Measurements from ENCODE around the gene DHX36. TPM values are rescaled to one million over a fixed set of nuclear protein-coding genes. Genes with fewer than 3 reads are reported as not detected.
A peak's percentile ranks its signal among the peaks of the same experiment; 100 is the strongest.

DHX36 gene
- total and polyA plus RNA-seq, 2 experiments from 2014 or later, result 24.8 to 38.2 TPM

DNA sequence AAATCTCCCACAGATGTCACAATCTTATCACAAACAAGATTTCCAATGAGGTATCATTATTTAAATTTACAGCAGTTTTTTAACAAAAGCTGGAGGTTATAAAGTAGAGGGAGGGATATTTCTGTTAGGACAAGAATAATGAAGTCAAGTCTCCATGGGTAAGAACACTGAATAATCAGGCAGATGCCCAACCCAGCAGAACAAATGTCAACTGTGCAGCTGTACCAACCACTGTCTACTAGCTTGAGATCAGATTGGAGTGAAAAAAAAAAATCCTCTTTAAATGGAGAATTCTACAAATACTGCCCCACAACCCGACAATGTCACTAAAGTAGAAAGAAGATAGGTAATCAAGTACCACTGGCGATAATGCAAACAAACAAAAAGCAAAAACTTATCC lies 30.3 kb downstream of the DHX36 start:
- no peak overlapping the region for H3K27ac ChIP-seq
- no peaks in the 10 kb centered on the region for H3K4me1 ChIP-seq (ENCODE audit: low read depth)
- no peaks in the 10 kb centered on the region for H3K27me3 ChIP-seq
- H3K4me3 ChIP-seq, result no peak overlapping the region
- DNase-seq (ENCODE audit: low read depth in 1 of 2, low spot score in 1 of 2), result no peak
- peaks cover 59% of the 10 kb centered on the region for H3K36me3 ChIP-seq
- H3K9me3 ChIP-seq (ENCODE audit: low read depth), result no peaks in the 10 kb centered on the region
- TF ChIP-seq CTCF (IDR thresholded peaks at IDR 0.05; ENCODE audit: low read depth, low read length), result no peak

DNA sequence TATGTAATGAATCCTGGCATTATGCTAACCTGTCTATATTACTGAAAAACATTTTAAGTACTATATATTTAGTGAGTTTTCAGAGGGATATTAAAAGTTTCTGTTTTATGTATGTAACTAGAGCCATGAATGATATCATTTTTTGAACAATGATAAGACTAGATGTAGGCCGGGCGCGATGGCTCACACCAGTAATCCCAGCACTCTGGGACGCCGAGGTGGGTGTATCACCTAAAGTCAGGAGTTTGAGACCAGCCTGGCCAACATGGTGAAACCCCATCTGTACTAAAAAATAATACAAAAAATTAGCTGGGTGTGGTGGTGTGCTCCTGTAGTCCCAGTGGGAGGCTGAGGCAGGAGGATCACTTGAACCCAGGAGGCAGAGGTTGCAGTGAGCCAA lies 34.1 kb downstream of the DHX36 start:
- no peak overlapping the region for H3K4me3 ChIP-seq
- H3K9me3 ChIP-seq (ENCODE audit: low read depth), result no peaks in the 10 kb centered on the region
- no peaks in the 10 kb centered on the region for H3K27me3 ChIP-seq
- H3K4me1 ChIP-seq (ENCODE audit: low read depth), result no peaks in the 10 kb centered on the region
- H3K36me3 ChIP-seq, result peaks cover 51% of the 10 kb centered on the region
- DNase-seq (ENCODE audit: low read depth in 1 of 2, low spot score in 1 of 2), result no peak
- no peak for TF ChIP-seq CTCF (IDR thresholded peaks at IDR 0.05; ENCODE audit: low read depth, low read length)
- H3K27ac ChIP-seq, result no peak overlapping the region

DNA sequence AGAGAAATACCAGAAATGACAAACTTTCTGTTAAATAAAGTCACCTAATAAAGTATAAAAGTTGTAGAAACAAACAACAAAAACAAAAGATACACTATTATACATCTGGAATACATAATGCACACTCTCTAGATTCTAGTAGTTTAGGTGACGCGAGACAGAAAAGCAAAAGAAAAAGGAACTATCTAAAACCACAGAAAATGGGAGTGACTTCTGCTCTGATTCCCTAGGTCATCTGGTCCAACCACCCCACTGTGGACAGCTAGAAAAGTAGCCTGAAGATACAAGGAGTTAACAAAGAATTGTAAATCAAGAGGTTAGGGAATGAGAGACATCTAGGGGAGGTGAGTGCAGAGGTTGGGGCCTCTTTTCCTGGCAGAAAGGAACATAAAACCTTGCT lies 39.1 kb downstream of the DHX36 start:
- Histone ChIP-seq H3K36me3 (peaks cover 67% of the 10 kb centered on the region), H3K4me3 (no peak overlapping the region)

GRCh38 chr3:154280161-154280560 lies 44.1 kb downstream of the DHX36 start:
- no peaks in the 10 kb centered on the region for H3K9me3 ChIP-seq (ENCODE audit: low read depth)
- no peak overlapping the region for H3K27ac ChIP-seq
- H3K4me3 ChIP-seq, result no peak overlapping the region
- H3K36me3 ChIP-seq, result peaks cover 71% of the 10 kb centered on the region
- H3K27me3 ChIP-seq, result no peaks in the 10 kb centered on the region
- peaks cover 3% of the 10 kb centered on the region for H3K4me1 ChIP-seq (ENCODE audit: low read depth)
- DNase-seq (ENCODE audit: low read depth in 1 of 2, low spot score in 1 of 2), result no peak
- no peak for TF ChIP-seq CTCF (IDR thresholded peaks at IDR 0.05; ENCODE audit: low read depth, low read length)

More for the DNA sequence above, 39.1 kb downstream of the DHX36 start:
- H3K9me3 ChIP-seq (ENCODE audit: low read depth), result no peaks in the 10 kb centered on the region
- no peak for TF ChIP-seq CTCF (IDR thresholded peaks at IDR 0.05; ENCODE audit: low read depth, low read length)
- no peak for DNase-seq (ENCODE audit: low read depth in 1 of 2, low spot score in 1 of 2)
- no peaks in the 10 kb centered on the region for H3K4me1 ChIP-seq (ENCODE audit: low read depth)
- H3K27ac ChIP-seq, result no peak overlapping the region
- H3K27me3 ChIP-seq, result no peaks in the 10 kb centered on the region

DNA sequence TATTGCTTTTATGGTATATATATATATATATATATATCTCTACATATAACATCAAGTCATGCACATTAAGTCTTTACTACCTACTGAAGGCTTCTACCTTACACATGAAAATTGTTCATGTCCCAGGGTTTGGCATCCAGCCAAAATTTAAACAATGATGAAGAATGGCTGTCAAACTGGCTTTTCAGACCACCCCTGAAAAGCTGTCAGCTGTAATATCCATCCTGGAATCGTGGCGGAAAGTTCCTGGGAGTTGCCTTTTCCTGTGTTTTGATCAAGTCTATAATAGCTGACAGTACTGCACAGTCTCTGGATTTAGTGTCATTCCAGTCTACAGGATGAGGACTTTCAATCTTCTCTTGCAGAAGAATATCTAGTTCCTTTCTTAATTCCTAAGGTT lies 48.3 kb downstream of the DHX36 start:
- Histone ChIP-seq H3K27ac (no peak overlapping the region), H3K27me3 (no peaks in the 10 kb centered on the region), H3K36me3 (peaks cover 38% of the 10 kb centered on the region), H3K4me1 (ENCODE audit: low read depth) (peaks cover 9% of the 10 kb centered on the region), H3K9me3 (ENCODE audit: low read depth) (no peaks in the 10 kb centered on the region), H3K4me3 (no peak overlapping the region)
- no peak for TF ChIP-seq CTCF (IDR thresholded peaks at IDR 0.05; ENCODE audit: low read depth, low read length)
- DNase-seq (ENCODE audit: low read depth in 1 of 2, low spot score in 1 of 2), result no peak

GRCh38 chr3:154275292-154275691 lies 49.0 kb downstream of the DHX36 start:
- Histone ChIP-seq H3K27ac (peak overlapping the region; percentile 72), H3K4me1 (ENCODE audit: low read depth) (peaks cover 9% of the 10 kb centered on the region), H3K27me3 (no peaks in the 10 kb centered on the region), H3K4me3 (no peak overlapping the region), H3K36me3 (peaks cover 31% of the 10 kb centered on the region), H3K9me3 (ENCODE audit: low read depth) (no peaks in the 10 kb centered on the region)
- DNase-seq (ENCODE audit: low read depth in 1 of 2, low spot score in 1 of 2), result peak in 1 of 2 donors; percentile 43
- TF ChIP-seq CTCF (IDR thresholded peaks at IDR 0.05; ENCODE audit: low read depth, low read length), result no peak

All from cardiac muscle cell (in vitro differentiated cells and primary cell).